BLaER1 (cell line): ENCODE data around the gene CTDP1.
"Not testable (repeated sequence)": the region's sequence is repeated elsewhere in the genome, so short reads cannot be mapped to it uniquely, and the experiment has no call there.

ENCODE experiments used
- H3K27ac ChIP-seq: shearing (Covaris generic); formaldehyde crosslinking; 2 replicates; pipeline ENCODE4 v1.8.1; 2022
- H3K27me3 ChIP-seq: shearing (Covaris generic); formaldehyde crosslinking; 2 replicates; pipeline ENCODE4 v1.8.1; 2022
- H3K36me3 ChIP-seq: shearing (Covaris generic); formaldehyde crosslinking; 2 replicates; pipeline ENCODE4 v1.8.1; 2022
- H3K4me1 ChIP-seq: shearing (Covaris generic); formaldehyde crosslinking; 2 replicates; pipeline ENCODE4 v1.8.1; 2022
- H3K4me2 ChIP-seq: shearing (Covaris generic); formaldehyde crosslinking; 2 replicates; pipeline ENCODE4 v1.8.1; 2022
- H3K4me3 ChIP-seq: shearing (Covaris generic); formaldehyde crosslinking; 2 replicates; pipeline ENCODE4 v1.8.1; 2022
- H3K9ac ChIP-seq: shearing (Covaris generic); formaldehyde crosslinking; 2 replicates; pipeline ENCODE4 v1.8.1; 2022
- H3K9me3 ChIP-seq: shearing (Covaris generic); formaldehyde crosslinking; 2 replicates; pipeline ENCODE4 v1.8.1; 2022
- H4K20me1 ChIP-seq: shearing (Covaris generic); formaldehyde crosslinking; 2 replicates; pipeline ENCODE4 v1.8.1; 2022
- Cebpa-rat ChIP-seq: shearing (Covaris generic); IDR thresholded peaks from 2 replicates; pipeline ENCODE4 v1.8.1; 2022

CTDP1 gene

GRCh38 chr18:79739440-79739778 is 59.8 kb downstream of the CTDP1 start:
- no peak overlapping the region for H3K9ac ChIP-seq
- H3K4me1 ChIP-seq: peaks cover 23% of the 10 kb centered on the region
- H3K4me2 ChIP-seq: no peak overlapping the region
- H3K9me3 ChIP-seq: no peaks in the 10 kb centered on the region; the same call in 1 of the 2 replicates
- TF ChIP-seq Cebpa-rat: no peak
- H3K27me3 ChIP-seq: peaks cover 33% of the 10 kb centered on the region
- no peak overlapping the region for H3K27ac ChIP-seq
- H3K36me3 ChIP-seq: peaks cover 75% of the 10 kb centered on the region
- H4K20me1 ChIP-seq: peaks cover 100% of the 10 kb centered on the region
- H3K4me3 ChIP-seq: no peak overlapping the region

GRCh38 chr18:79740047-79740446 is 60.4 kb downstream of the CTDP1 start:
- not testable (repeated sequence) for H3K9ac ChIP-seq, H3K4me2 ChIP-seq, H3K4me3 ChIP-seq, H3K27ac ChIP-seq, H3K9me3 ChIP-seq
- Histone ChIP-seq H3K4me1 (peaks cover 23% of the 10 kb centered on the region), H4K20me1 (peaks cover 100% of the 10 kb centered on the region), H3K27me3 (peaks cover 36% of the 10 kb centered on the region), H3K36me3 (peaks cover 75% of the 10 kb centered on the region)

- Histone ChIP-seq H3K27me3 (peaks cover 36% of the 10 kb centered on the region), H3K9me3 (no peaks in the 10 kb centered on the region; the same call in 1 of the 2 replicates), H3K36me3 (peaks cover 69% of the 10 kb centered on the region), H3K4me3 (no peak overlapping the region), H3K4me1 (peaks cover 23% of the 10 kb centered on the region), H4K20me1 (peaks cover 93% of the 10 kb centered on the region), H3K4me2 (peak overlapping the region; percentile 75), H3K27ac (no peak overlapping the region), H3K9ac (no peak overlapping the region)
- no peak for TF ChIP-seq Cebpa-rat
These were observed 61.1 kb downstream of the CTDP1 start for GRCh38 chr18:79740521-79741361.

GRCh38 chr18:79741362-79741700 is 61.7 kb downstream of the CTDP1 start:
- no peaks in the 10 kb centered on the region; the same call in 1 of the 2 replicates for H3K9me3 ChIP-seq
- H4K20me1 ChIP-seq: peaks cover 91% of the 10 kb centered on the region
- peaks cover 23% of the 10 kb centered on the region for H3K4me1 ChIP-seq
- H3K9ac ChIP-seq: no peak overlapping the region
- peaks cover 65% of the 10 kb centered on the region for H3K36me3 ChIP-seq
- peaks cover 36% of the 10 kb centered on the region for H3K27me3 ChIP-seq
- no peak overlapping the region for H3K27ac ChIP-seq
- TF ChIP-seq Cebpa-rat: no peak
- peak overlapping the region; percentile 75 for H3K4me2 ChIP-seq
- no peak overlapping the region for H3K4me3 ChIP-seq

GRCh38 chr18:79742076-79742475 is 62.5 kb downstream of the CTDP1 start:
- peaks cover 36% of the 10 kb centered on the region for H3K27me3 ChIP-seq

GRCh38 chr18:79744625-79745024 is 65.0 kb downstream of the CTDP1 start:
- H4K20me1 ChIP-seq: peaks cover 91% of the 10 kb centered on the region
- peaks cover 67% of the 10 kb centered on the region for H3K36me3 ChIP-seq
- peaks cover 21% of the 10 kb centered on the region for H3K27me3 ChIP-seq
- peaks cover 23% of the 10 kb centered on the region for H3K4me1 ChIP-seq
- no peak overlapping the region for H3K27ac ChIP-seq
- no peak overlapping the region for H3K4me2 ChIP-seq
- TF ChIP-seq Cebpa-rat: no peak
- no peaks in the 10 kb centered on the region; the same call in 1 of the 2 replicates for H3K9me3 ChIP-seq
- no peak overlapping the region for H3K9ac ChIP-seq
- no peak overlapping the region for H3K4me3 ChIP-seq

More at GRCh38 chr18:79742076-79742475, 62.5 kb downstream of the CTDP1 start:
- Histone ChIP-seq H3K36me3 (peaks cover 65% of the 10 kb centered on the region), H3K4me1 (peaks cover 23% of the 10 kb centered on the region), H3K4me3 (no peak overlapping the region), H3K4me2 (peak overlapping the region; percentile 75), H4K20me1 (peaks cover 91% of the 10 kb centered on the region), H3K9ac (no peak overlapping the region), H3K9me3 (no peaks in the 10 kb centered on the region; the same call in 1 of the 2 replicates), H3K27ac (no peak overlapping the region)
- TF ChIP-seq Cebpa-rat: no peak

GRCh38 chr18:79746730-79747129 is 67.1 kb downstream of the CTDP1 start:
- H3K9ac ChIP-seq: no peak overlapping the region
- no peak for TF ChIP-seq Cebpa-rat
- peaks cover 6% of the 10 kb centered on the region for H3K4me1 ChIP-seq
- H4K20me1 ChIP-seq: peaks cover 87% of the 10 kb centered on the region
- H3K27me3 ChIP-seq: peaks cover 21% of the 10 kb centered on the region
- H3K9me3 ChIP-seq: no peaks in the 10 kb centered on the region; the same call in 1 of the 2 replicates
- H3K4me3 ChIP-seq: no peak overlapping the region
- peaks cover 75% of the 10 kb centered on the region for H3K36me3 ChIP-seq
- H3K27ac ChIP-seq: no peak overlapping the region
- no peak overlapping the region for H3K4me2 ChIP-seq

GRCh38 chr18:79747156-79747845 is 67.7 kb downstream of the CTDP1 start:
- Histone ChIP-seq H3K36me3 (peaks cover 71% of the 10 kb centered on the region), H3K4me1 (no peaks in the 10 kb centered on the region; the same call in none of the 2 replicates), H3K9me3 (no peaks in the 10 kb centered on the region; the same call in 1 of the 2 replicates), H3K9ac (no peak overlapping the region), H3K4me3 (no peak overlapping the region), H3K27me3 (peaks cover 18% of the 10 kb centered on the region), H3K27ac (no peak overlapping the region), H4K20me1 (peaks cover 86% of the 10 kb centered on the region), H3K4me2 (no peak overlapping the region)
- TF ChIP-seq Cebpa-rat: no peak

- no peak overlapping the region for H3K9ac ChIP-seq
- no peaks in the 10 kb centered on the region; the same call in 1 of the 2 replicates for H3K4me1 ChIP-seq
- H3K9me3 ChIP-seq: no peaks in the 10 kb centered on the region; the same call in 1 of the 2 replicates
- H3K4me2 ChIP-seq: no peak overlapping the region
- no peak overlapping the region for H3K4me3 ChIP-seq
- no peak overlapping the region for H3K27ac ChIP-seq
- H3K36me3 ChIP-seq: peaks cover 65% of the 10 kb centered on the region
- peaks cover 10% of the 10 kb centered on the region for H3K27me3 ChIP-seq
- peaks cover 81% of the 10 kb centered on the region for H4K20me1 ChIP-seq
- TF ChIP-seq Cebpa-rat: no peak
These were observed 68.9 kb downstream of the CTDP1 start for GRCh38 chr18:79748321-79749180.
